ENCODE results near the gene GREB1L. TPM values are rescaled to one million over a fixed set of nuclear protein-coding genes. Genes with fewer than 3 reads are reported as not detected.

Gene GREB1L
- total RNA-seq, 1 donor from 2014 or later = 0.98 TPM

GRCh38 chr18:21459706-21460286 is 217.8 kb downstream of the GREB1L start:
- Histone ChIP-seq H3K27ac (no peak overlapping the region), H3K4me1 (no peaks in the 10 kb centered on the region), H3K4me3 (no peak overlapping the region), H3K27me3 (no peaks in the 10 kb centered on the region), H3K9me3 (no peaks in the 10 kb centered on the region), H3K36me3 (no peaks in the 10 kb centered on the region)
- TF ChIP-seq CTCF (IDR thresholded peaks at IDR 0.05) (no peak), POLR2AphosphoS5 (IDR thresholded peaks at IDR 0.05; ENCODE audit: insufficient read depth in 1 of 2, low read depth in 1 of 2) (no peak), POLR2A (IDR thresholded peaks at IDR 0.05) (no peak)
- DNase-seq (ENCODE audit: extremely low spot score in 2 of 2) = no peak
- intact Hi-C loops (cut with DNase I) = no loop called here

- no peaks in the 10 kb centered on the region for H3K9me3 ChIP-seq
- no peak overlapping the region for H3K4me3 ChIP-seq
- H3K4me1 ChIP-seq = no peaks in the 10 kb centered on the region
- TF ChIP-seq POLR2A (IDR thresholded peaks at IDR 0.05) (no peak), POLR2AphosphoS5 (IDR thresholded peaks at IDR 0.05; ENCODE audit: insufficient read depth in 1 of 2, low read depth in 1 of 2) (no peak), CTCF (IDR thresholded peaks at IDR 0.05) (no peak)
- no peaks in the 10 kb centered on the region for H3K36me3 ChIP-seq
- DNase-seq (ENCODE audit: extremely low spot score in 2 of 2) = no peak
- intact Hi-C loops (cut with DNase I) = no loop called here
- no peak overlapping the region for H3K27ac ChIP-seq
- H3K27me3 ChIP-seq = no peaks in the 10 kb centered on the region
Observed at GRCh38 chr18:21461460-21461859, 219.4 kb downstream of the GREB1L start.

GRCh38 chr18:21463718-21464117 is 221.7 kb downstream of the GREB1L start:
- TF ChIP-seq CTCF (IDR thresholded peaks at IDR 0.05) = no peak
- TF ChIP-seq POLR2A (IDR thresholded peaks at IDR 0.05) = no peak
- TF ChIP-seq POLR2AphosphoS5 (IDR thresholded peaks at IDR 0.05; ENCODE audit: insufficient read depth in 1 of 2, low read depth in 1 of 2) = no peak
- Histone ChIP-seq H3K36me3 (no peaks in the 10 kb centered on the region), H3K9me3 (no peaks in the 10 kb centered on the region), H3K27ac (no peak overlapping the region), H3K4me3 (no peak overlapping the region), H3K27me3 (no peaks in the 10 kb centered on the region), H3K4me1 (no peaks in the 10 kb centered on the region)
- intact Hi-C loops (cut with DNase I) = no loop called here
- DNase-seq (ENCODE audit: extremely low spot score in 2 of 2) = no peak

- Histone ChIP-seq H3K27ac (no peak overlapping the region), H3K27me3 (no peaks in the 10 kb centered on the region), H3K9me3 (no peaks in the 10 kb centered on the region), H3K4me3 (no peak overlapping the region), H3K36me3 (no peaks in the 10 kb centered on the region), H3K4me1 (no peaks in the 10 kb centered on the region)
- DNase-seq (ENCODE audit: extremely low spot score in 2 of 2) = no peak
- TF ChIP-seq POLR2AphosphoS5 (IDR thresholded peaks at IDR 0.05; ENCODE audit: insufficient read depth in 1 of 2, low read depth in 1 of 2) = no peak
- no peak for TF ChIP-seq POLR2A (IDR thresholded peaks at IDR 0.05)
- no peak for TF ChIP-seq CTCF (IDR thresholded peaks at IDR 0.05)
- intact Hi-C loops (cut with DNase I) = no loop called here
Observed at GRCh38 chr18:21468514-21469164, 226.6 kb downstream of the GREB1L start.

GRCh38 chr18:21472741-21473140 is 230.7 kb downstream of the GREB1L start:
- Histone ChIP-seq H3K27ac (no peak overlapping the region), H3K36me3 (no peaks in the 10 kb centered on the region), H3K4me1 (no peaks in the 10 kb centered on the region), H3K27me3 (no peaks in the 10 kb centered on the region), H3K9me3 (no peaks in the 10 kb centered on the region), H3K4me3 (no peak overlapping the region)
- intact Hi-C loops (cut with DNase I) = no loop called here
- TF ChIP-seq POLR2AphosphoS5 (IDR thresholded peaks at IDR 0.05; ENCODE audit: insufficient read depth in 1 of 2, low read depth in 1 of 2) = no peak
- no peak for TF ChIP-seq CTCF (IDR thresholded peaks at IDR 0.05)
- no peak for TF ChIP-seq POLR2A (IDR thresholded peaks at IDR 0.05)
- no peak for DNase-seq (ENCODE audit: extremely low spot score in 2 of 2)

Data from vagina (tissue), 2 donors.